Measurements from ENCODE around the gene PCDHGB7. TPM values are rescaled to one million over a fixed set of nuclear protein-coding genes. Genes with fewer than 3 reads are reported as not detected.
A peak's percentile ranks its signal among the peaks of the same experiment; 100 is the strongest.

PCDHGB7 gene
- total and polyA plus RNA-seq, 8 donors = 10.8 to 18.1 (median 15.7) TPM

GRCh38 chr5:141419074-141419880 lies 1.8 kb downstream of the PCDHGB7 start:
- Histone ChIP-seq H3K36me3 (no peaks in the 10 kb centered on the region), H3K27ac (no peak overlapping the region), H3K9me3 (peaks cover 7 to 76% of the 10 kb centered on the region in 2 donors), H3K4me1 (peaks cover 3 to 5% of the 10 kb centered on the region in 2 donors), H3K27me3 (peaks cover 46 to 96% of the 10 kb centered on the region in 2 donors), H3K4me3 (no peak overlapping the region)
- ATAC-seq (no peak), DNase-seq (peak in 1 of 4 donors; percentile 68)
- no peak for TF ChIP-seq CTCF (IDR thresholded peaks at IDR 0.05)
- intact Hi-C loops (cut with DNase I) = loop anchor here in 1 of 2 donors (10.0 kb wide), 2 partner anchors 106 to 146 kb away; no protein-coding TSS in a partner anchor

GRCh38 chr5:141420855-141421488 lies 3.5 kb downstream of the PCDHGB7 start, which contains the start of gene PCDHGA11:
PCDHGA11 (plus strand) TSS chr5:141421051; CDS start chr5:141421228, 177 bp downstream.
- no peak within 1 kb of the TSS for H3K27ac ChIP-seq
- peak; percentile 77 for ATAC-seq
- DNase-seq = peak in 1 of 4 donors; percentile 83
- H3K36me3 ChIP-seq = no peaks in the 10 kb centered on the region
- peak within 1 kb of the TSS; percentile 14 to 39 for H3K4me3 ChIP-seq
- peaks cover 3 to 5% of the 10 kb centered on the region in 2 donors for H3K4me1 ChIP-seq
- intact Hi-C loops (cut with DNase I) = no loop called here
- peak; percentile 40 to 43 for TF ChIP-seq CTCF (IDR thresholded peaks at IDR 0.05)
- H3K27me3 ChIP-seq = peaks cover 40 to 97% of the 10 kb centered on the region in 2 donors
- peaks cover 7 to 86% of the 10 kb centered on the region in 2 donors for H3K9me3 ChIP-seq

- no peak for TF ChIP-seq CTCF (IDR thresholded peaks at IDR 0.05)
- intact Hi-C loops (cut with DNase I) = no loop called here
- Histone ChIP-seq H3K9me3 (peaks cover 7 to 91% of the 10 kb centered on the region in 2 donors), H3K27ac (no peak overlapping the region), H3K36me3 (no peaks in the 10 kb centered on the region), H3K27me3 (peaks cover 45 to 97% of the 10 kb centered on the region in 2 donors), H3K4me3 (peak overlapping the region in 1 of 2 donors; percentile 39), H3K4me1 (peaks cover 3 to 5% of the 10 kb centered on the region in 2 donors)
- ATAC-seq = no peak
- no peak for DNase-seq
Observed at GRCh38 chr5:141421489-141421855, 4.0 kb downstream of the PCDHGB7 start.

GRCh38 chr5:141422742-141423291 lies 5.3 kb downstream of the PCDHGB7 start:
- ATAC-seq (no peak), DNase-seq (peak in 1 of 4 donors; percentile 59)
- Histone ChIP-seq H3K9me3 (peaks cover 7 to 99% of the 10 kb centered on the region in 2 donors), H3K4me1 (peaks cover 3 to 5% of the 10 kb centered on the region in 2 donors), H3K27ac (no peak overlapping the region), H3K4me3 (no peak overlapping the region), H3K36me3 (no peaks in the 10 kb centered on the region), H3K27me3 (peaks cover 50 to 97% of the 10 kb centered on the region in 2 donors)
- intact Hi-C loops (cut with DNase I) = no loop called here
- no peak for TF ChIP-seq CTCF (IDR thresholded peaks at IDR 0.05)

Data from left lung (tissue), 10 donors.